ENCODE measurements around the gene TTC28.

DNA sequence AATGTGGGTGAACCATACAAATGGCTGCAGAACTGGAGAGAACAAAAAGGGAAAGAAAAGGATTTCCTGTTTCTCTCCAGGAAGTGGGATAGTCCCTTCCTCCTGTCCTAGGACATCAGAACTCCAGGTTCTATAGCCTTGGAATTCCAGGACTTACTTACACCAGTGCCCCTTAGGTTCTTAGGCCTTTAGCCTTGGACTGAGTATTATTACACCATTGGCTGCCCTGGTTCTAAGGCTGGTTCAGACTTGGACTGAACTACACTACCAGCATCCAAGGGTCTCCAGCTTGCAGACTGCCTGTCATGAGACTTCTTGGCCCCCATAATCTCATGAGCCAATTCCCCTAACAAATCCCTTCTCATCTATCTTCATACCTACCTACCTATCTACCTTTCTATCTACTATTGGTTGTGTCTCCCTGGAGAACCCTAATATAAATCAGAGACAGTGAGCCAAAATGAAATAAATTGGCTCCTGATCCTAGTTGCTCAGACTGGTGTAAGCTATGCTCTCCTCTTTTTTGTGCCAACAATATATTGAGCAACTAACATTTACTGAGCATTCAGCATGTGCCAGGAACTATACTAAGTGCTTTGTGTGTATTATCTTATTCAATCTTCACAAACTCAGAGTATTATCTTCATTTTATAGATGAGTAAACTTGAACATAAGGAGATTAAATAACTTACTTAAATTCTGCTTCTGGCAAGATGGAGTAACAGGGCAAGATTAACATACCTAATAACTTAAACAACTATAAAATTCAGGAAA, 303.7 kb downstream of the TTC28 start:
- TF ChIP-seq, protein P1, sequence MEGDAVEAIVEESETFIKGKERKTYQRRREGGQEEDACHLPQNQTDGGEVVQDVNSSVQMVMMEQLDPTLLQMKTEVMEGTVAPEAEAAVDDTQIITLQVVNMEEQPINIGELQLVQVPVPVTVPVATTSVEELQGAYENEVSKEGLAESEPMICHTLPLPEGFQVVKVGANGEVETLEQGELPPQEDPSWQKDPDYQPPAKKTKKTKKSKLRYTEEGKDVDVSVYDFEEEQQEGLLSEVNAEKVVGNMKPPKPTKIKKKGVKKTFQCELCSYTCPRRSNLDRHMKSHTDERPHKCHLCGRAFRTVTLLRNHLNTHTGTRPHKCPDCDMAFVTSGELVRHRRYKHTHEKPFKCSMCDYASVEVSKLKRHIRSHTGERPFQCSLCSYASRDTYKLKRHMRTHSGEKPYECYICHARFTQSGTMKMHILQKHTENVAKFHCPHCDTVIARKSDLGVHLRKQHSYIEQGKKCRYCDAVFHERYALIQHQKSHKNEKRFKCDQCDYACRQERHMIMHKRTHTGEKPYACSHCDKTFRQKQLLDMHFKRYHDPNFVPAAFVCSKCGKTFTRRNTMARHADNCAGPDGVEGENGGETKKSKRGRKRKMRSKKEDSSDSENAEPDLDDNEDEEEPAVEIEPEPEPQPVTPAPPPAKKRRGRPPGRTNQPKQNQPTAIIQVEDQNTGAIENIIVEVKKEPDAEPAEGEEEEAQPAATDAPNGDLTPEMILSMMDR (IDR thresholded peaks at IDR 0.05): no peak
- TF ChIP-seq POLR2A (IDR thresholded peaks at IDR 0.05) (no peak), POLR2AphosphoS5 (IDR thresholded peaks at IDR 0.05) (no peak)

Data from gastroesophageal sphincter (tissue), 3 donors.